Measurements from ENCODE around the gene EYS. TPM values are rescaled to one million over a fixed set of nuclear protein-coding genes. Genes with fewer than 3 reads are reported as not detected.

EYS gene
- total RNA-seq, 4 donors from 2014 or later = 0.15 TPM; not detected in 3

- Histone ChIP-seq H3K4me1 (no peaks in the 10 kb centered on the region), H3K27ac (no peak overlapping the region), H3K9me3 (no peaks in the 10 kb centered on the region), H3K4me3 (no peak overlapping the region), H3K36me3 (no peaks in the 10 kb centered on the region), H3K27me3 (no peaks in the 10 kb centered on the region)
- WGBS, 2 donors (ENCODE audit: low coverage in 1 of 2) = 57 to 76% methylated on average over 5 of the region's 5 CpGs
- TF ChIP-seq POLR2AphosphoS5 (IDR thresholded peaks at IDR 0.05) (no peak), POLR2A (IDR thresholded peaks at IDR 0.05) (no peak)
- no peak for ATAC-seq
Observed at GRCh38 chr6:64175296-64175695, 1531.7 kb downstream of the EYS start.

- H3K36me3 ChIP-seq = no peaks in the 10 kb centered on the region
- WGBS, 2 donors (ENCODE audit: low coverage in 1 of 2) = 31 to 57% methylated on average over 2 to 3 of the region's 3 CpGs
- TF ChIP-seq EP300 (IDR thresholded peaks at IDR 0.05) = no peak
- TF ChIP-seq CTCF (IDR thresholded peaks at IDR 0.05) = no peak
- no peak for TF ChIP-seq POLR2A (IDR thresholded peaks at IDR 0.05)
- TF ChIP-seq POLR2AphosphoS5 (IDR thresholded peaks at IDR 0.05) = no peak
- H3K9me3 ChIP-seq = no peaks in the 10 kb centered on the region
- no peak for ATAC-seq
- H3K4me1 ChIP-seq = no peaks in the 10 kb centered on the region
- no peak overlapping the region for H3K4me3 ChIP-seq
- no peak overlapping the region for H3K27ac ChIP-seq
- no peaks in the 10 kb centered on the region for H3K27me3 ChIP-seq
Observed at GRCh38 chr6:64170316-64170715, 1536.7 kb downstream of the EYS start.

GRCh38 chr6:64160486-64160885, 1546.5 kb downstream of the EYS start:
- H3K36me3 ChIP-seq = no peaks in the 10 kb centered on the region
- no peak overlapping the region for H3K27ac ChIP-seq
- H3K9me3 ChIP-seq = no peaks in the 10 kb centered on the region
- 22 to 40% methylated on average over 1 of the region's 1 CpG for WGBS, 2 donors (ENCODE audit: low coverage in 1 of 2)
- H3K27me3 ChIP-seq = no peaks in the 10 kb centered on the region
- H3K4me1 ChIP-seq = no peaks in the 10 kb centered on the region
- ATAC-seq = no peak
- TF ChIP-seq POLR2AphosphoS5 (IDR thresholded peaks at IDR 0.05) = no peak
- TF ChIP-seq CTCF (IDR thresholded peaks at IDR 0.05) = no peak
- H3K4me3 ChIP-seq = no peak overlapping the region

- no peaks in the 10 kb centered on the region for H3K36me3 ChIP-seq
- ATAC-seq = no peak
- no peaks in the 10 kb centered on the region for H3K27me3 ChIP-seq
- H3K4me3 ChIP-seq = no peak overlapping the region
- H3K9me3 ChIP-seq = no peaks in the 10 kb centered on the region
- TF ChIP-seq CTCF (IDR thresholded peaks at IDR 0.05) (no peak), EP300 (IDR thresholded peaks at IDR 0.05) (no peak), POLR2AphosphoS5 (IDR thresholded peaks at IDR 0.05) (no peak), POLR2A (IDR thresholded peaks at IDR 0.05) (no peak)
- no peaks in the 10 kb centered on the region for H3K4me1 ChIP-seq
- H3K27ac ChIP-seq = no peak overlapping the region
- WGBS, 2 donors (ENCODE audit: low coverage in 1 of 2) = 60 to 75% methylated on average over 2 of the region's 2 CpGs
Observed at GRCh38 chr6:64155063-64155462, 1552.0 kb downstream of the EYS start.

GRCh38 chr6:64146876-64147275, 1560.2 kb downstream of the EYS start:
- 74 to 86% methylated on average over 2 of the region's 2 CpGs for WGBS, 2 donors (ENCODE audit: low coverage in 1 of 2)
- Histone ChIP-seq H3K9me3 (no peaks in the 10 kb centered on the region), H3K36me3 (no peaks in the 10 kb centered on the region), H3K27ac (no peak overlapping the region), H3K27me3 (no peaks in the 10 kb centered on the region), H3K4me1 (no peaks in the 10 kb centered on the region), H3K4me3 (no peak overlapping the region)
- no peak for ATAC-seq
- TF ChIP-seq POLR2A (IDR thresholded peaks at IDR 0.05) = no peak
- TF ChIP-seq POLR2AphosphoS5 (IDR thresholded peaks at IDR 0.05) = no peak
- TF ChIP-seq EP300 (IDR thresholded peaks at IDR 0.05) = no peak
- no peak for TF ChIP-seq CTCF (IDR thresholded peaks at IDR 0.05)

All from gastroesophageal sphincter (tissue), 4 donors.